HepG2 (cell line): ENCODE measurements around the gene AHSP. TPM values are rescaled to one million over a fixed set of nuclear protein-coding genes. Genes with fewer than 3 reads are reported as not detected.
A peak's percentile ranks its signal among the peaks of the same experiment; 100 is the strongest.

ENCODE experiments used
- GFI1 ChIP-seq: sonication (generic); formaldehyde crosslinking; IDR thresholded peaks from 2 replicates; pipeline ENCODE4 v1.5.0; 2020; ENCODE audit warnings: missing genetic modification reagents, mild to moderate bottlenecking, borderline replicate concordance
- JDP2 ChIP-seq: sonication (generic); formaldehyde crosslinking; IDR thresholded peaks from 2 replicates; pipeline ENCODE4 v1.8.1; 2022; ENCODE audit warnings: missing genetic modification reagents, borderline replicate concordance
- KDM3A ChIP-seq: IDR thresholded peaks from 2 replicates; pipeline ENCODE4 v1.6.1; 2018; ENCODE audit warnings: low read depth, missing compliant biosample characterization
- NFE2L2 ChIP-seq: fragments of 150-350 bp; IDR thresholded peaks from 2 replicates; pipeline ENCODE4 v1.6.1; 2014; ENCODE audit warnings: low read length
- NR2F1 ChIP-seq, 2 experiments: fragments of 450-650 bp in 1 of 2; formaldehyde crosslinking in 1 of 2; IDR thresholded peaks; 2 replicates each; pipeline versions ENCODE4 v1.5.0 to v1.6.1; 2016 to 2020; ENCODE audit warnings: mild to moderate bottlenecking in 1 of 2, missing compliant biosample characterization in 1 of 2, missing genetic modification reagents in 1 of 2, moderate library complexity in 1 of 2
- PRPF4 ChIP-seq: fragments of 200-400 bp; formaldehyde crosslinking; IDR thresholded peaks from 2 replicates; pipeline ENCODE4 v1.6.1; 2016; ENCODE audit warnings: low read length, low read depth; ENCODE audit not compliant: poor library complexity, severe bottlenecking
- SIN3A ChIP-seq: IDR thresholded peaks from 2 replicates; pipeline ENCODE4 v1.6.1; 2011; ENCODE audit warnings: low read depth, mild to moderate bottlenecking, control low read depth, low read length, borderline replicate concordance
- SYNCRIP ChIP-seq: fragments of 200-400 bp; formaldehyde crosslinking; IDR thresholded peaks from 2 replicates; pipeline ENCODE4 v1.6.1; 2018; ENCODE audit warnings: mild to moderate bottlenecking, low read depth, low read length; ENCODE audit not compliant: insufficient read depth
- ZBTB21 ChIP-seq: sonication (generic); formaldehyde crosslinking; IDR thresholded peaks from 2 replicates; pipeline ENCODE4 v1.4.0; 2020; ENCODE audit warnings: missing genetic modification reagents
- ZNF101 ChIP-seq: sonication (generic); formaldehyde crosslinking; IDR thresholded peaks from 2 replicates; pipeline ENCODE4 v1.4.0; 2020; ENCODE audit warnings: mild to moderate bottlenecking, low read depth, missing genetic modification reagents, borderline replicate concordance
- ZNF460 ChIP-seq: sonication (generic); formaldehyde crosslinking; IDR thresholded peaks from 2 replicates; pipeline ENCODE4 v1.5.1; 2020; ENCODE audit warnings: missing genetic modification reagents, mild to moderate bottlenecking, borderline replicate concordance
- ZNF562 ChIP-seq: sonication (generic); formaldehyde crosslinking; IDR thresholded peaks from 2 replicates; pipeline ENCODE4 v1.8.0; 2022; ENCODE audit warnings: missing genetic modification reagents, borderline replicate concordance
- ZNF83 ChIP-seq: sonication (generic); formaldehyde crosslinking; IDR thresholded peaks from 2 replicates; pipeline ENCODE4 v1.4.0; 2020; ENCODE audit warnings: missing genetic modification reagents, mild to moderate bottlenecking, borderline replicate concordance
- ZNF850 ChIP-seq: sonication (generic); formaldehyde crosslinking; conservative IDR thresholded peaks from 2 replicates; pipeline ENCODE4 v1.9.0; 2021; ENCODE audit warnings: mild to moderate bottlenecking, missing genetic modification reagents
- polyA plus RNA-seq, 8 experiments: library from polyadenylated mRNA; depleted of rRNA in 3 of 8; stranded (reverse) in 7 of 8; unstranded in 1 of 8; fragments of >200 nt; fragmentation: Illumina TruSeq in 4 of 8; extraction: Trizol in 4 of 8; gene quantifications; 2 replicates each; pipeline versions ENCODE4 v1.2.1 to v1.2.3, GENCODE V29; 2011 to 2016; ENCODE audit warnings: low read depth in 4 of 8, missing spikeins in 1 of 8, mixed read lengths in 1 of 8; ENCODE audit not compliant: insufficient read depth in 1 of 8
- total RNA-seq, 5 experiments: library from RNA; depleted of rRNA; stranded (reverse); fragments of >200 nt; fragmentation: Illumina TruSeq; extraction: Trizol; gene quantifications; 2 replicates each; pipeline ENCODE4 v1.2.3, GENCODE V29; 2016; ENCODE audit warnings: low read depth in 1 of 5
- TF ChIP-seq, protein P1 (sequence below): sonication (generic); formaldehyde crosslinking; IDR thresholded peaks from 2 replicates; pipeline ENCODE4 v1.4.0; 2020; ENCODE audit warnings: missing genetic modification reagents
- TF ChIP-seq, protein P2 (sequence below): sonication (generic); formaldehyde crosslinking; IDR thresholded peaks from 2 replicates; pipeline ENCODE4 v1.4.0; 2020; ENCODE audit warnings: missing genetic modification reagents
- TF ChIP-seq, protein P3 (sequence below): sonication (generic); formaldehyde crosslinking; IDR thresholded peaks from 2 replicates; pipeline ENCODE4 v1.8.0; 2022; ENCODE audit warnings: missing genetic modification reagents, mild to moderate bottlenecking, inconsistent platforms, borderline replicate concordance
- TF ChIP-seq, protein P4 (sequence below): sonication (generic); formaldehyde crosslinking; IDR thresholded peaks from 2 replicates; pipeline ENCODE4 v1.5.0; 2020; ENCODE audit warnings: missing genetic modification reagents, mild to moderate bottlenecking, borderline replicate concordance

The AHSP gene
- total and polyA plus RNA-seq, 2 of the 13 experiments (the other 11 are each of a cell fraction or from before 2014, with no cell fraction given) = not detected

DNA sequence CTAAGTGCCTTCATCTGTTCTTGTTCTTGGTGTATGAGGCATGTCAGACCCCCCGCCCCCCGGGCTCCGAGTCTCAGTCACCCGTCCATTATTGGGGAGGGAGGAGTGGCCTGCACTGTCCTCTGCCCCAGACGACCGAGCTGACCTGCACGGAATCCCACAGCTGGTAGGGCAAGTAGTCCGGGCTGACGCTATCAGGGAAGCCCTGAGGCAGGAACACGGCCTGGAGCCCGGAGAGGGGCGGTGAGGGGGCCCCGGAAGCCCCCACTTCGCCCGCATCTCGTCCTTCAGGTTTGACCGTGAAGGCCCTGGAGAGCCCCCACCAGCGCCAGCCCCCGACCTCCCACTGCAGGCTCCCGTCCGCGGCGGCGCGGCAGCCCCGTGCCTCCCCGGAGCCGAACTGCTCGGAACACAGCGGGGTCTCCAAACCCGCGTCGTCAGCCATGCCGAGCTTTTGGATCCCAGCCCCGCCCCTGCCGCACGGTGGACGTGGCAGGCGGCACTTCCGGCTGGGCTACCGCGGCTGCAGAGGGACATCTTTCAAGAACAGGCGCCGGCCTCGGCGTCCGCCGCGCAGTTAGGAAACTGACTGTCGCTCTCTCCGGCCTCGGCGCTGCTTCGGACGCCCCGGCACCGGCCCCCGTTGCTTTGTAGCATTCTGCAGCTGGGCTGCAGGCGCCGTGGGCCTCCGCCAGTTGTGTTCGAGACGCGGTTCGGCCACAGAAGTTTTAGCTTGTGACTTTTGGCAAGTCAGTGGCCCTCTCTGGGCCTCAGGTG, 19.6 kb upstream of the AHSP start, which contains the start of gene RUSF1 (continued):
- TF ChIP-seq ZNF83 (CRISPR knock-in tag) (peak; percentile 95; the same call in 1 of the 2 replicates), ZNF850 (CRISPR knock-in tag) (no peak), SYNCRIP (no peak), GFI1 (CRISPR knock-in tag) (peak; percentile 86; the same call in 1 of the 2 replicates), ZBTB21 (CRISPR knock-in tag) (peak; percentile 15; the same call in 1 of the 2 replicates), SIN3A (peak; percentile 85), KDM3A (CRISPR knock-in tag) (peak; percentile 96; the same call in 1 of the 2 replicates), PRPF4 (no peak), ZNF460 (CRISPR knock-in tag) (no peak; the same call in 1 of the 2 replicates), NR2F1 (CRISPR knock-in tag; IDR thresholded peaks at IDR 0.05) (0 out of 4 replicates have a peak, but pooled peaks of 1 of the 2 experiments have one; percentile 0), ZNF562 (CRISPR knock-in tag) (no peak), ZNF101 (0 out of 2 replicates have a peak, but pooled peaks have one; percentile 36), NFE2L2 (no peak), JDP2 (CRISPR knock-in tag) (no peak)
- TF ChIP-seq, protein P1, sequence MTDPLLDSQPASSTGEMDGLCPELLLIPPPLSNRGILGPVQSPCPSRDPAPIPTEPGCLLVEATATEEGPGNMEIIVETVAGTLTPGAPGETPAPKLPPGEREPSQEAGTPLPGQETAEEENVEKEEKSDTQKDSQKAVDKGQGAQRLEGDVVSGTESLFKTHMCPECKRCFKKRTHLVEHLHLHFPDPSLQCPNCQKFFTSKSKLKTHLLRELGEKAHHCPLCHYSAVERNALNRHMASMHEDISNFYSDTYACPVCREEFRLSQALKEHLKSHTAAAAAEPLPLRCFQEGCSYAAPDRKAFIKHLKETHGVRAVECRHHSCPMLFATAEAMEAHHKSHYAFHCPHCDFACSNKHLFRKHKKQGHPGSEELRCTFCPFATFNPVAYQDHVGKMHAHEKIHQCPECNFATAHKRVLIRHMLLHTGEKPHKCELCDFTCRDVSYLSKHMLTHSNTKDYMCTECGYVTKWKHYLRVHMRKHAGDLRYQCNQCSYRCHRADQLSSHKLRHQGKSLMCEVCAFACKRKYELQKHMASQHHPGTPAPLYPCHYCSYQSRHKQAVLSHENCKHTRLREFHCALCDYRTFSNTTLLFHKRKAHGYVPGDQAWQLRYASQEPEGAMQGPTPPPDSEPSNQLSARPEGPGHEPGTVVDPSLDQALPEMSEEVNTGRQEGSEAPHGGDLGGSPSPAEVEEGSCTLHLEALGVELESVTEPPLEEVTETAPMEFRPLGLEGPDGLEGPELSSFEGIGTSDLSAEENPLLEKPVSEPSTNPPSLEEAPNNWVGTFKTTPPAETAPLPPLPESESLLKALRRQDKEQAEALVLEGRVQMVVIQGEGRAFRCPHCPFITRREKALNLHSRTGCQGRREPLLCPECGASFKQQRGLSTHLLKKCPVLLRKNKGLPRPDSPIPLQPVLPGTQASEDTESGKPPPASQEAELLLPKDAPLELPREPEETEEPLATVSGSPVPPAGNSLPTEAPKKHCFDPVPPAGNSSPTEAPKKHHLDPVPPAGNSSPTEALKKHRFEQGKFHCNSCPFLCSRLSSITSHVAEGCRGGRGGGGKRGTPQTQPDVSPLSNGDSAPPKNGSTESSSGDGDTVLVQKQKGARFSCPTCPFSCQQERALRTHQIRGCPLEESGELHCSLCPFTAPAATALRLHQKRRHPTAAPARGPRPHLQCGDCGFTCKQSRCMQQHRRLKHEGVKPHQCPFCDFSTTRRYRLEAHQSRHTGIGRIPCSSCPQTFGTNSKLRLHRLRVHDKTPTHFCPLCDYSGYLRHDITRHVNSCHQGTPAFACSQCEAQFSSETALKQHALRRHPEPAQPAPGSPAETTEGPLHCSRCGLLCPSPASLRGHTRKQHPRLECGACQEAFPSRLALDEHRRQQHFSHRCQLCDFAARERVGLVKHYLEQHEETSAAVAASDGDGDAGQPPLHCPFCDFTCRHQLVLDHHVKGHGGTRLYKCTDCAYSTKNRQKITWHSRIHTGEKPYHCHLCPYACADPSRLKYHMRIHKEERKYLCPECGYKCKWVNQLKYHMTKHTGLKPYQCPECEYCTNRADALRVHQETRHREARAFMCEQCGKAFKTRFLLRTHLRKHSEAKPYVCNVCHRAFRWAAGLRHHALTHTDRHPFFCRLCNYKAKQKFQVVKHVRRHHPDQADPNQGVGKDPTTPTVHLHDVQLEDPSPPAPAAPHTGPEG (CRISPR knock-in tag) = 0 out of 2 replicates have a peak, but pooled peaks have one; percentile 41
- TF ChIP-seq, protein P2, sequence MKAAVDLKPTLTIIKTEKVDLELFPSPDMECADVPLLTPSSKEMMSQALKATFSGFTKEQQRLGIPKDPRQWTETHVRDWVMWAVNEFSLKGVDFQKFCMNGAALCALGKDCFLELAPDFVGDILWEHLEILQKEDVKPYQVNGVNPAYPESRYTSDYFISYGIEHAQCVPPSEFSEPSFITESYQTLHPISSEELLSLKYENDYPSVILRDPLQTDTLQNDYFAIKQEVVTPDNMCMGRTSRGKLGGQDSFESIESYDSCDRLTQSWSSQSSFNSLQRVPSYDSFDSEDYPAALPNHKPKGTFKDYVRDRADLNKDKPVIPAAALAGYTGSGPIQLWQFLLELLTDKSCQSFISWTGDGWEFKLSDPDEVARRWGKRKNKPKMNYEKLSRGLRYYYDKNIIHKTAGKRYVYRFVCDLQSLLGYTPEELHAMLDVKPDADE (CRISPR knock-in tag) = peak; percentile 72
- TF ChIP-seq, protein P3, sequence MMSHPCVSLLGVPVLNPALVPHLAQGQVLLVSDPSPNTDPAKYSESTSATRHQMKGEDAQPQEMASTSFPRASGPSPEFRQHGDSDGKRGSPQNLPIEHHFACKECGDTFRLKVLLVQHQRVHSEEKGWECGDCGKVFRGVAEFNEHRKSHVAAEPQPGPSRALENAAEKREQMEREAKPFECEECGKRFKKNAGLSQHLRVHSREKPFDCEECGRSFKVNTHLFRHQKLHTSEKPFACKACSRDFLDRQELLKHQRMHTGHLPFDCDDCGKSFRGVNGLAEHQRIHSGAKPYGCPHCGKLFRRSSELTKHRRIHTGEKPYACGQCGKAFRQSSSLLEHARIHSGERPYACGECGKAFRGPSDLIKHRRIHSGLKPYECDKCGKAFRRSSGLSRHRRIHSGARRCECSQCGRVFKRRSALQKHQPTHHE = peak; percentile 81; the same call in 1 of the 2 replicates
- TF ChIP-seq, protein P4, sequence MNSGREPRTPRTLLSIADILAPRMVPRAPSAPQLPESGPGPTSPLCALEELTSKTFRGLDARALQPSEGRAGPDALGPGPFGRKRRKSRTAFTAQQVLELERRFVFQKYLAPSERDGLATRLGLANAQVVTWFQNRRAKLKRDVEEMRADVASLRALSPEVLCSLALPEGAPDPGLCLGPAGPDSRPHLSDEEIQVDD (CRISPR knock-in tag) = no peak
